ENCODE measurements around the gene SPINT4.
A peak's percentile ranks its signal among the peaks of the same experiment; 100 is the strongest.
"Not testable (repeated sequence)": the region's sequence is repeated elsewhere in the genome, so short reads cannot be mapped to it uniquely, and the experiment has no call there.

Gene SPINT4

GRCh38 chr20:45722047-45722446 lies at the start of gene SPINT4:
TSS of gene SPINT4 (plus strand) at chr20:45722347. CDS start at chr20:45722368, 21 bp downstream.
- DNase-seq (ENCODE audit: low spot score) = no peak

- DNase-seq (ENCODE audit: low spot score) = no peak
Observed at GRCh38 chr20:45672765-45673164, 49.4 kb upstream of the SPINT4 start.

GRCh38 chr20:45679650-45680049 lies 42.5 kb upstream of the SPINT4 start:
- no peak for DNase-seq (ENCODE audit: low spot score)

- no peak for DNase-seq (ENCODE audit: low spot score)
Observed at GRCh38 chr20:45685896-45686295, 36.3 kb upstream of the SPINT4 start.

- DNase-seq (ENCODE audit: low spot score) = not testable (repeated sequence)
Observed at GRCh38 chr20:45693346-45693745, 28.8 kb upstream of the SPINT4 start.

- DNase-seq (ENCODE audit: low spot score) = no peak
Observed at GRCh38 chr20:45695496-45695895, 26.7 kb upstream of the SPINT4 start.

- DNase-seq (ENCODE audit: low spot score) = no peak
Observed at GRCh38 chr20:45701104-45701503, 21.0 kb upstream of the SPINT4 start.

GRCh38 chr20:45701873-45702272 lies 20.3 kb upstream of the SPINT4 start, which contains the start of gene WFDC13:
TSS of gene WFDC13 (plus strand) at chr20:45702038. CDS start at chr20:45702124, 86 bp downstream.
- no peak for DNase-seq (ENCODE audit: low spot score)

GRCh38 chr20:45704969-45705637 lies 17.0 kb upstream of the SPINT4 start, which contains the start of gene WFDC10B:
TSS of gene WFDC10B (minus strand) at chr20:45705019. CDS start at chr20:45685992, 19,027 bp downstream.
- peak; percentile 6 for DNase-seq (ENCODE audit: low spot score)

- not testable (repeated sequence) for DNase-seq (ENCODE audit: low spot score)
Observed at GRCh38 chr20:45716141-45716688, 5.9 kb upstream of the SPINT4 start.

GRCh38 chr20:45725134-45725533 lies 3.0 kb downstream of the SPINT4 start:
- no peak for DNase-seq (ENCODE audit: low spot score)

- DNase-seq (ENCODE audit: low spot score) = no peak
Observed at GRCh38 chr20:45727044-45727443, 4.9 kb downstream of the SPINT4 start.

- DNase-seq (ENCODE audit: low spot score) = no peak
Observed at GRCh38 chr20:45732199-45732598, 10.1 kb downstream of the SPINT4 start.

- no peak for DNase-seq (ENCODE audit: low spot score)
Observed at GRCh38 chr20:45735552-45735951, 13.4 kb downstream of the SPINT4 start.

- DNase-seq (ENCODE audit: low spot score) = no peak
Observed at GRCh38 chr20:45735988-45736387, 13.8 kb downstream of the SPINT4 start.

- DNase-seq (ENCODE audit: low spot score) = no peak
Observed at GRCh38 chr20:45742596-45742995, 20.4 kb downstream of the SPINT4 start.

- no peak for DNase-seq (ENCODE audit: low spot score)
Observed at GRCh38 chr20:45745015-45745414, 22.9 kb downstream of the SPINT4 start.

- no peak for DNase-seq (ENCODE audit: low spot score)
Observed at GRCh38 chr20:45751721-45752120, 29.6 kb downstream of the SPINT4 start.

- DNase-seq (ENCODE audit: low spot score) = no peak
Observed at GRCh38 chr20:45752746-45753145, 30.6 kb downstream of the SPINT4 start.

- no peak for DNase-seq (ENCODE audit: low spot score)
Observed at GRCh38 chr20:45758096-45758495, 35.9 kb downstream of the SPINT4 start.

- not testable (repeated sequence) for DNase-seq (ENCODE audit: low spot score)
Observed at GRCh38 chr20:45759921-45760320, 37.8 kb downstream of the SPINT4 start.

GRCh38 chr20:45761966-45762365 lies 39.8 kb downstream of the SPINT4 start:
- DNase-seq (ENCODE audit: low spot score) = not testable (repeated sequence)

- DNase-seq (ENCODE audit: low spot score) = not testable (repeated sequence)
Observed at GRCh38 chr20:45764618-45765282, 42.6 kb downstream of the SPINT4 start.
